ENCODE results near the gene AFF2.
A peak's percentile ranks its signal among the peaks of the same experiment; 100 is the strongest.

AFF2 gene

GRCh38 chrX:149039057-149039456 lies 538.6 kb downstream of the AFF2 start:
- DNase-seq (ENCODE audit: insufficient read length) = no peak
- FAIRE-seq = no peak
- TF ChIP-seq POLR2A (IDR thresholded peaks at IDR 0.05; ENCODE audit: low read depth, low read length) (no peak), TAF1 (IDR thresholded peaks at IDR 0.05; ENCODE audit: borderline replicate concordance, low read depth, low read length) (no peak), POLR2AphosphoS5 (IDR thresholded peaks at IDR 0.05; ENCODE audit: low read depth, low read length) (no peak)

- DNase-seq (ENCODE audit: insufficient read length) = no peak
- FAIRE-seq = peak; percentile 38
- TF ChIP-seq POLR2A (IDR thresholded peaks at IDR 0.05; ENCODE audit: low read depth, low read length) (no peak), TAF1 (IDR thresholded peaks at IDR 0.05; ENCODE audit: borderline replicate concordance, low read depth, low read length) (no peak), POLR2AphosphoS5 (IDR thresholded peaks at IDR 0.05; ENCODE audit: low read depth, low read length) (no peak)
These were observed 540.6 kb downstream of the AFF2 start for GRCh38 chrX:149040873-149041535.

DNA sequence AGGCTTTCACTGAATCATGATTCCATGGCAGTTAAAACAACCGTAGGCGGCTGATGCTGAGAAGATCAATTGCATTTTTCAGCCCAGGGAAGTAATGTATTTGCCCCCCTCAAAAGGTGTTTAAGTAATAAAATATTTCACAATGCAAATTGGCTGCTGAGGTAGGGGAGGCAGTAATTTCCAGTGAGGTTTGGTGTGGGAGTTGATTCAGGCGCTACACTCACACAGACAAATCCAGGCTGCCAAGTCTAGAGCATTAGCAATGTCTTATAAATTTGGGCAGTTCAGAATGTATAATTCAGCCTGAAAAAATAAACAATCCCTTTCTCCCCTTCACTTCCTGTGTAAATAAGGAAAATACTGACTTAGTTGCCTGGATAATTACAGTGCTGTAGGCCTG lies 543.0 kb downstream of the AFF2 start:
- TF ChIP-seq POLR2AphosphoS5 (IDR thresholded peaks at IDR 0.05; ENCODE audit: low read depth, low read length) (no peak), POLR2A (IDR thresholded peaks at IDR 0.05; ENCODE audit: low read depth, low read length) (no peak), TAF1 (IDR thresholded peaks at IDR 0.05; ENCODE audit: borderline replicate concordance, low read depth, low read length) (no peak)
- FAIRE-seq (no peak), DNase-seq (ENCODE audit: insufficient read length) (no peak)

DNA sequence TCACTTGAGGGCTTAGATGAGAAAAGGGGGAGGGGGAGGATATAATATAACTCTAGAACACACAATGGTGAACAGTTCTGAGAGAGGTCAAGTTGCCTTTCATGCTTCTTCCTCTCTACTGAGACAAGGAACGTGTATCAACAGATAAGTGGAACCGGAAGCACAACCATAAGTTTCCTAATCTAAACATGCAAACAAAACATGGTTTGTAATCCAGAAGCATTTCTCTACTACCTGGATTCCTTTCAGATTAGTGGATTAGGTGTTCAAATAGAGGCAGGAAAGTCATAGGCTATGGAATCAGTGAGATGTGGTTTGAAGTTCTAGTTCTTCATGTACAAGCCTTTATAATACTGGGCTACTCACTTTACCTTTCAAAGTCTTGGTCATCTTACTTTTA lies 544.1 kb downstream of the AFF2 start:
- DNase-seq (ENCODE audit: insufficient read length) (no peak), FAIRE-seq (no peak)
- TF ChIP-seq TAF1 (IDR thresholded peaks at IDR 0.05; ENCODE audit: borderline replicate concordance, low read depth, low read length) (no peak), POLR2AphosphoS5 (IDR thresholded peaks at IDR 0.05; ENCODE audit: low read depth, low read length) (no peak), POLR2A (IDR thresholded peaks at IDR 0.05; ENCODE audit: low read depth, low read length) (no peak)

DNA sequence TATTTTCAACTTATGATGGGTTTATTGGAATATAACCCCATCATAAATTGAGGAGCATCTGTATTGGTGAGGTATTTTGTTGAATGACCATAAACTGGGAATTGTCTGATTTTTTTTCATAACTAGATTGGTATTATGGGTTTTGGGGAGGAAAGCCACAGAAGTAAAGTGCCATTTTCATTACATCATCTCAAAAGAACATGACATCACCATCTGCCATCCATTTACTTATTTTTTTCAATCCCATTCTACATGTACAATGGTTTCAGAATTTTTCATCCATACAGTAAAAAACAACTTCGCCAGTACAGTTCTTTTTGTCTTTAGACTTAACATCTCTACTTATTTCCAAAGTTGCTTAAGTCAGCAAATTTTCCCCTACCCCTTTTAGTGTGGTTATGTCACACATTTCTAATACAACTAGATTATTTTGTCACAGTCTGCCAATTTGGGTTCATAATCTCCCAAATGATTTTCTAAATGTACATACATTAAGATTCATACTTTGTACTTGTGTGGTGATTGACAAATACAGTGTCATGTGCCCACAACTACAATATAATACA lies 545.3 kb downstream of the AFF2 start:
- FAIRE-seq (no peak), DNase-seq (ENCODE audit: insufficient read length) (no peak)
- TF ChIP-seq TAF1 (IDR thresholded peaks at IDR 0.05; ENCODE audit: borderline replicate concordance, low read depth, low read length) (no peak), POLR2AphosphoS5 (IDR thresholded peaks at IDR 0.05; ENCODE audit: low read depth, low read length) (no peak), POLR2A (IDR thresholded peaks at IDR 0.05; ENCODE audit: low read depth, low read length) (no peak)

Measured in GM12892 (cell line).